GM12891 (cell line): ENCODE data around the gene SPACA6.

Source experiments
- POLR2AphosphoS5 ChIP-seq: IDR thresholded peaks from 2 replicates; pipeline ENCODE4 v1.6.1; 2011; ENCODE audit warnings: low read depth, low read length, control low read depth
- TAF1 ChIP-seq: IDR thresholded peaks from 2 replicates; pipeline ENCODE4 v1.6.1; 2011; ENCODE audit warnings: low read depth, low read length, control low read depth

DNA sequence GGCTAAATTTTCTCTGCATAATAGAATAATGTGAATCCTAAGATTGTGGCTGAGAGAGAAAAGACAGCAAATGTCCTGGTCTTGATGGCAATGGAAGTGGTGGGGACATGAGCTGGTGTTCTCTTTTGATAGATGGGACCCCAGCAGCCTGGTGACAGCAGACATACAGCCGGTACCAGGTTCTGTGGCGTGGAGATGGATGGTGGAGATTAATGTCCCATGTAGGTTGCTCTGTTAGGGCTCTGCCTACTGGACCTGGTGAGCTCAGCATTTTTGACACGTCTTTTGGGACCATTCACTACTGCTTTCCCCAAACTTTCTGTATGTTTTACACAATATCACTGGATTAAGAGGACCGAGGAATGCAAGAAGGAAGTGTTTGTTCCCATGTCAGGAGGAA lies 38.3 kb upstream of the SPACA6 start:
- TF ChIP-seq POLR2AphosphoS5 (no peak), TAF1 (no peak)
